Nephron (organoid): ENCODE data around the gene TMEM97.
"Not testable (repeated sequence)": the region's sequence is repeated elsewhere in the genome, so short reads cannot be mapped to it uniquely, and the experiment has no call there.

ENCODE experiments used
- H3K27ac Mint-ChIP-seq, 3 experiments: 2 replicates each; pipeline ENCODE4 v1.8.0; 2020; ENCODE audit warnings: mixed read lengths in 3 of 3, mild to moderate bottlenecking in 2 of 3, moderate library complexity in 1 of 3
- H3K27me3 Mint-ChIP-seq: 2 replicates; pipeline ENCODE4 v1.8.0; 2021; ENCODE audit warnings: low read depth, mild to moderate bottlenecking, moderate library complexity, mixed read lengths
- H3K36me3 Mint-ChIP-seq: 2 replicates; pipeline ENCODE4 v1.8.0; 2020; ENCODE audit warnings: low read depth, mixed read lengths
- H3K4me1 Mint-ChIP-seq: 2 replicates; pipeline ENCODE4 v1.8.0; 2020; ENCODE audit warnings: mixed read lengths
- H3K4me3 Mint-ChIP-seq, 3 experiments: 2 replicates each; pipeline ENCODE4 v1.8.0; 2020; ENCODE audit warnings: mild to moderate bottlenecking in 3 of 3, mixed read lengths in 3 of 3, moderate library complexity in 2 of 3
- H3K9me3 Mint-ChIP-seq: 2 replicates; pipeline ENCODE4 v1.8.0; 2020; ENCODE audit warnings: mixed read lengths
- CTCF ChIP-seq, 3 experiments: fragments of 200-600 bp; sonication (generic); IDR thresholded peaks; one replicate each; pipeline ENCODE4 v1.5.0; 2021; ENCODE audit warnings: antibody characterized with exemption in 3 of 3; ENCODE audit not compliant: unreplicated experiment in 3 of 3

TMEM97 gene

GRCh38 chr17:28318759-28319597 lies at the start of gene TMEM97:
TSS of gene TMEM97 (plus strand) at chr17:28319200. CDS start at chr17:28319240, 40 bp downstream.
- Mint-ChIP-seq H3K4me1 (peaks cover 43% of the 10 kb centered on the region), H3K4me3 (peak within 1 kb of the TSS; percentile 88 to 97 (median 95)), H3K27ac (peak within 1 kb of the TSS; percentile 69 to 93 (median 85)), H3K27me3 (peaks cover 3% of the 10 kb centered on the region), H3K9me3 (no peaks in the 10 kb centered on the region), H3K36me3 (no peaks in the 10 kb centered on the region)
- TF ChIP-seq CTCF (IDR thresholded peaks at IDR 0.05; ENCODE audit: unreplicated experiment in 3 of 3), result peak in 1 of 3 experiments; percentile 21

GRCh38 chr17:28270055-28270454 lies 48.9 kb upstream of the TMEM97 start:
- no peak overlapping the region for H3K4me3 Mint-ChIP-seq
- H3K9me3 Mint-ChIP-seq, result peaks cover 21% of the 10 kb centered on the region
- peaks cover 27% of the 10 kb centered on the region for H3K27me3 Mint-ChIP-seq
- H3K4me1 Mint-ChIP-seq, result no peaks in the 10 kb centered on the region
- H3K27ac Mint-ChIP-seq, result no peak overlapping the region
- peaks cover 7% of the 10 kb centered on the region for H3K36me3 Mint-ChIP-seq
- TF ChIP-seq CTCF (IDR thresholded peaks at IDR 0.05; ENCODE audit: unreplicated experiment in 3 of 3), result no peak

GRCh38 chr17:28270926-28271325 lies 48.1 kb upstream of the TMEM97 start:
- no peak for TF ChIP-seq CTCF (IDR thresholded peaks at IDR 0.05; ENCODE audit: unreplicated experiment in 3 of 3)
- no peak overlapping the region for H3K4me3 Mint-ChIP-seq
- peaks cover 32% of the 10 kb centered on the region for H3K27me3 Mint-ChIP-seq
- peaks cover 7% of the 10 kb centered on the region for H3K36me3 Mint-ChIP-seq
- peaks cover 21% of the 10 kb centered on the region for H3K9me3 Mint-ChIP-seq
- H3K4me1 Mint-ChIP-seq, result no peaks in the 10 kb centered on the region
- no peak overlapping the region for H3K27ac Mint-ChIP-seq

GRCh38 chr17:28271431-28271830 lies 47.6 kb upstream of the TMEM97 start:
- H3K4me3 Mint-ChIP-seq, result no peak overlapping the region
- H3K9me3 Mint-ChIP-seq, result peaks cover 21% of the 10 kb centered on the region
- no peaks in the 10 kb centered on the region for H3K4me1 Mint-ChIP-seq
- TF ChIP-seq CTCF (IDR thresholded peaks at IDR 0.05; ENCODE audit: unreplicated experiment in 3 of 3), result no peak
- H3K27ac Mint-ChIP-seq, result no peak overlapping the region
- H3K36me3 Mint-ChIP-seq, result peaks cover 7% of the 10 kb centered on the region
- H3K27me3 Mint-ChIP-seq, result peaks cover 32% of the 10 kb centered on the region

- Mint-ChIP-seq H3K27ac (no peak overlapping the region), H3K36me3 (peaks cover 4% of the 10 kb centered on the region), H3K9me3 (peaks cover 17% of the 10 kb centered on the region), H3K4me1 (no peaks in the 10 kb centered on the region), H3K27me3 (peaks cover 32% of the 10 kb centered on the region), H3K4me3 (no peak overlapping the region)
- no peak for TF ChIP-seq CTCF (IDR thresholded peaks at IDR 0.05; ENCODE audit: unreplicated experiment in 3 of 3)
These were observed 46.8 kb upstream of the TMEM97 start for GRCh38 chr17:28272166-28272565.

- Mint-ChIP-seq H3K27me3 (peaks cover 32% of the 10 kb centered on the region), H3K9me3 (peaks cover 12% of the 10 kb centered on the region)
- not testable (repeated sequence) for H3K27ac Mint-ChIP-seq, H3K4me1 Mint-ChIP-seq, H3K4me3 Mint-ChIP-seq, H3K36me3 Mint-ChIP-seq
These were observed 45.7 kb upstream of the TMEM97 start for GRCh38 chr17:28273341-28273740.
